HuH-7 (cell line): ENCODE measurements around the gene GSDME.

Experiments
- DNase-seq: peaks from one replicate; pipeline ENCODE4 v3.0.0; 2011; ENCODE audit warnings: low spot score

The GSDME gene

DNA sequence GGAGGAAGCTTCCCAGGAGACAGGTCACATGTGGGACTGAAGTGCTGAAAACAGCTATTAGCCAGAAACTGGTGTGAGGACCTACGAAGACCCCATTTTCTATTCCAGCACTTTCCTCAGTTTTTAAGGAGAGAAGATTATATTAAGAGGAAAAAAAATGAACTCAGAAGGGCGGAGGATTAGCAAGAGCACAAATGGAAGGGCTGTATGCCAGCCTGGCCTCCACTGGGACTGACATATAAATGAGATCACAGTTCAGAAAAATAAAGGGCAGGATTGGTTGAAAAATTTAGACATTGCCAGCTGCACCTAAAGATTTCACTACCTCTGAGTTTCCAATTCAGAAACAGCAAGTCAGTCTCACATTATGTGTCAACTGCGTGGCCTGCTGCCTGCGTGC is 53.0 kb downstream of the GSDME start:
- DNase-seq: no peak

GRCh38 chr7:24703296-24703695 is 54.0 kb downstream of the GSDME start:
- no peak for DNase-seq

DNA sequence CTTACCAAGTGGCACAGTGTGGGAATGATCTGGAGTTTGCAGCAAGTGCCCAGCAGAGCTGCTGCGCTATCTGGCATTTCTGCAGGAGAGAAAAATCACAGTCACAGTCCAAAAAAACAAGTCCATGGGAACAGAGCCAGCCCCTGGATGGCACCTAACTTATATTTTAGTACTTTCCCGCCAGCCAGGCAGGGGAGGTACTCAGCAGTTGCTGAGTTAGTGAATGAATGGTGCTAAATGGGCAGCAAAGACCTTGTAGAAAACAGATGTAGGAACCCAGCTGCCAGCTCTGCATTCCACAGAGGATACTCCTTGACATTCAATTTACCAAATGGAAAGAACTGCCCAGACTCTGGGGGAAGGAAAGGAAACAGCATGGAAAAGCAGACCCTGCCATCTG is 54.5 kb downstream of the GSDME start:
- DNase-seq: no peak

- no peak for DNase-seq
Measured at GRCh38 chr7:24701261-24702235, 55.7 kb downstream of the GSDME start.

DNA sequence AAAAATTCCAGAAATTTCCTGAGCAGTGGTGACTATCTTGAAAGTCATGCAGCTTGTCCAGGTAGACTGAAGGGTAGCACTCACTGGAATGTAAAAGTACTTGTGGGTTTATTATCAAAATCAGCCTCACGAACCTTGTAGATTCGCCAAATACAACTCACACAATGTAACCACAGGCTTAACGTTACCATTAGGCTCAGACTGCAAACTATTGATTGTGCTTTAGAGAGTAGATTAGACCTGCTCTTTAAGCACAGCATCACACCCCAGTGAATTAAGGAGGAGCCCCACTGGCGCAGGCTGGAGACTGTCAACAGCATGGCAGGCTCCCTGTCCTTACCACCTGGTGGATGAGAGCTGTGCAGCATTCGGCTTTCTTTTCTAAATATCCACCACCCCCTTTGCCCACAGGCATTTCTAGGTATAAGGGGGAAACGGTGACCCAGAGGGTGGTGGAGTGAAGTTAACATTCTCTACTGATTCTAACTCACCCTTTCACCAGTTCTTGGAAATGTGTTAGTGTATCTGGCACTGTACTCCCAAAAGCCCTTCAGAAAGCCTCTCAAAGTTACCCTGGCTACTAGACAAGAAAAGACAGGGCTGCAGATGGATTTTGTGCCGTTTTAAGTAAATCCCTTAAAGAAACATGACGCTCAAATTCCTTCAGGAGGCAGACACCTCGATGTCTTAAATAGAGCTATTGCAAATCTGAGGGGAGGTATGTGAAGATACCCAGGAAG is 56.6 kb downstream of the GSDME start:
- no peak for DNase-seq

DNA sequence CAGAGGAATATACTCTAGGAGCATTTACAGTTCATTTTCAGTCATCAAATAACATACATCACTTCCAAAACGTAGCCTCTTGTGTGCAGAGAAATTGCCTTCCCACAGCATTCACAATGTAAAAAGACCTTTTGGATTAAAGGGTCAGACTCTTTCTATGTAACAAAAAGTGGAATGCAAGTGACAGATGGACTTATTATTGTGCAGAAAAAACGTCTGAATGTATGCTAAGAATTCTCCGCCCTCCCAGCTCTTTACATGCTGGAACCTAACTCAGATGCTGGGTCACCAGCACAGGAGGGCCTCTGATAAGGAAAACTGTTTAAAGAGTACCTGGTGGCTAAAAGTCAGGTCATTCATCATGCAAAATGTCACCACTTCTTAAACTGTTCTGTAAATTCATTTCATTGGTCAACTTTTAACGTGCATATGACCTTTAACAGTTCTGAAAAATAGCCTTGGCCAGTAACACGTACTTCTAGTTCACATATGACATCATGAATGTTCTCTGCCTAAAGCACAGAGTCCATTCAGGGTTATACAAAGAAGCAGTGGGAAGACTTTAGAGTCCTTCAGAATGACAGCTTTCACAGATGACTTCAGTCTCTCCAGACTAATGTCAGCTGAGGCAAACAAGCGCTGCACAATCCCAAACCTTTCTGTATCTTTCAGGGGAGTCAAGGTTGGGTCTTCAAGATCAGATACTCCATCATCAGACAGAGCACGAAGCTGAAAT is 58.6 kb downstream of the GSDME start:
- DNase-seq: no peak

DNA sequence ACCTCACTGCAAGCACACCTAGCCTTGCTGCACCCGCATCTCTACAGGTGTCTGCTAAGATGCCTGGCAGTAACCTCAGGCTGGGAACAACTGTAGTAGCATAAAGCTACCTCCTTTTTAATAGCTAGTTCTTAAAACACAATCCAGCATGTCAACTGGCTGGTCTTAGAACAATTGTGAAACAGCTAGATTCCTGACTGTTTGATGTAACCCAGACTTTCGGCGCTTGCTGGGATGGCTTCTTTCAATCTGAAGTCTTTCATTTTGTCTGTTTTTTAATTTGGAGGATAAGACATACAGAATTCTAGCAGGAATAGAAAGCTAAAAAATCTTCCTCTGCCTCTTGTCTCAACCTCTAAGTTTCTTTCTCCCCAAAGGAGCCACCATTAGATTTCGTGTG is 59.8 kb downstream of the GSDME start:
- DNase-seq: no peak

GRCh38 chr7:24692592-24692991 is 64.7 kb downstream of the GSDME start:
- no peak for DNase-seq

- no peak for DNase-seq
Measured at GRCh38 chr7:24690251-24690650, 67.0 kb downstream of the GSDME start.

DNA sequence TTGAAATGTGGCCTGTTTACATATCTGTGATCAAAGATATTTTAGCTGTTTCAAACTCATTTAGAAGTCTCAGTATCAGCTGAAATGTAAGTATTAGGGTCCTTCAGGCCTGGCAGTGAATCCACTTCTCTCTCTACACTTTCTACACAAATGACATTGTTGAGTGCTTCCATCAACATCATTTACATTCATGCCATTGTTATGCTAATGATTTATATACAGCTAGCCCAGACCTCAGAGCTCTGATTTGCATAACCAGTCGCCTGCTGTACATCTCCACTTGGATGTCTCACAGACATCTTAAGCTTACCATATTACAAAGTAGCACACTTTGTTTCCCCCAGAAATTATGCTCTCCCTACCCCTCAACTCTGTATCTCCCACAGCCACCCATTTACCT is 71.6 kb downstream of the GSDME start:
- DNase-seq: no peak

DNA sequence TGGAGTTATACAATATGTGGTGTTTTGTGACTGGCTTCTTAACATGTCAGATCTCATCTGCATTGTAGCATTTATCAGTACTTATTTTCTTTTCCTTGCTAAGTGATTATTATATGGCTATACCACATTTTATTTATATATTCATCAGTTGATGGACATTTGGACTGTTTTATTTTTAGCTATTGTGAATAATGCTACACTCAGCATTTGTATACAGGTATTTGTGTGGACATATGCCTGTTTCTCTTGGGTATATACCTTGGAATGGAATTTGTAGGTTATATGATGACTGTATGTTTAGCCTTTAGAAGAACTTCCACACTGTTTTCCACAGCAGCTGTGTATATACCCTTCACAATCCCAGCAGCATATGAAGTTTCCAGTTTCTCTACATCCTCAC is 86.5 kb downstream of the GSDME start:
- DNase-seq: no peak

DNA sequence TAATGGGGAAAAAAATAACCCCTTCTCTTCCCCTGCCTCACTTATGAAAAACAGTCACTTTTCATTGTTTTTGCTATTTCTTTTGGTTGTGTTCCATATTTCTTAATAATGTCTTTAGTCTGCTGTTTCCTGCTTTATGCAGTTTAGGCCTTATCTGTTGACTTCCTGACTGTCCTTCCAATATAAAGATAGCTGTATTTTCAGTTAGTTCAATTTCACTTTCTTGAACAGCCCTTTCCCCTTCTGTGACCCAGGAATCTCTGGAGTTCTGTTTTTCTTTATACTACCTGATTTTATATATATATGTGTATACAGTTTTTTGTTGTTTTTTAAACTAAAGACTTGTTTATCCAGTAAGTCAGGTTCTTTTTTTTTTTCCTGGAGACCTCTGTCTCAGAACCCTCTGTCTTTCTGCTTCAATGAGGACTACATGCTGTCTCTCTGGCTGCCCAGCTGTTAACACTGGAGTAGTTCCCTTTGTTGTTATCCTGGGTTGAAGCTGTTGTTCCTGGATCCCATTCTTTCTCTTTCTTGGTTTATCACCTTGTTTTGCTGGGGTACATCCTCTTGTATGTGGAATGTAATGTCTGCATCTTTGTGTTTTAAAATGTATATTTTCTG is 87.2 kb downstream of the GSDME start:
- no peak for DNase-seq

- peak; percentile 27 for DNase-seq
Measured at GRCh38 chr7:24668927-24669635, 88.2 kb downstream of the GSDME start.

- DNase-seq: peak; percentile 37
Measured at GRCh38 chr7:24665564-24666294, 91.5 kb downstream of the GSDME start.

DNA sequence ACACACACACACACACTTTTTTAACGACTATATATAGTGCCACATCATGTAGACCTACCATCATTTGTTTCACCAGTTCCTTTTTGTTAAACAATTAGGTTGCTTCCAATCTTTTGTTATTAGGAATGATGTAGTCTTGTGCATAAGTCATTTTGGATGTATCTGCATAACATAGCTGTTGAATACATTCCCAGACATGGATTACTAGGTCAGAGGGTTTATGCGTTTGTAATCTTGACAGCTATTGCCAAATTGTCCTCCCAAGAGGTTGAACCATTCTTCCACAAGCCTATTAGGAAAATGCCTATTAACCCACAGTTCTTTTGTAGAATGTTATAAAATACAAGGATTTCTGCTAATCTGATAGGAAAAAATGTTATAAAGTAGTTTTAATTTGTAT is 96.7 kb downstream of the GSDME start:
- DNase-seq: no peak

GRCh38 chr7:24659505-24659904 is 97.8 kb downstream of the GSDME start:
- DNase-seq: no peak

GRCh38 chr7:24657980-24658379 is 99.3 kb downstream of the GSDME start:
- DNase-seq: no peak

DNA sequence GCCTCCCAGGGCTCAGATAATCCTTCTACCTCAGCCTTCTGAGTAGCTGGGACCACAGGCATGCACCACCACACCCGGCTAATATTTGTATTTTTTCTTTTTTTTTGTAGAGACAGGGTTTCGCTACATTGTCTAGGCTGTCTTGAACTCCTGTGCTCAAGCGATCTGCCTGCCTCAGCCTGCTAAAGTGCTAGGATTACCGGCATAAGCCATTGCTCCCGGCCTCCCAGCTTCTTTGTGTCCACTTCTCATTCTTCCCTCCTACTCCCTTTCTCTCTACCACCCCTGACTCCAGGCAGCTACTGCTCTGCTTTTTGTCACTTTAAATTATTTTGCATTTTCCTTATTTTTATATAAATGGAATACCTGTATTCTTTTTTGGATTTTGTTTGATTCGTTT is 100.7 kb downstream of the GSDME start:
- DNase-seq: no peak

DNA sequence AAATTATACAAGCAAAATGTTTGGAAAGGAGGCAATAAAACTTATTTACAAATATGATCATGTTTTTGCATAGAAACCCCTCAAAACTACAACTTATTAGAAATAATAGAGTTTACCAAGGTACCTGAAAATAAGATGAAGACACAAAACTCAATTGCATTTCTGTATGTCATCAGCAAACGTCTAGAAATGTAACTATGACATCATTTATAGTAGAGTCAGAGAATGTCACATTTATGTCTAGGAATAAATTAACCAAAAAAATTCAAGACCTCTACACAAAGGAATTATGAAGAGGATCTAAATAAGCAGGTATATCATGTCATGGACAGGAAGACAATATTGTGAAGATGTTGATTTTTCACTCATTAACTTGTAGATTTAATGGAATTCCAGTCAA is 103.0 kb downstream of the GSDME start:
- no peak for DNase-seq

DNA sequence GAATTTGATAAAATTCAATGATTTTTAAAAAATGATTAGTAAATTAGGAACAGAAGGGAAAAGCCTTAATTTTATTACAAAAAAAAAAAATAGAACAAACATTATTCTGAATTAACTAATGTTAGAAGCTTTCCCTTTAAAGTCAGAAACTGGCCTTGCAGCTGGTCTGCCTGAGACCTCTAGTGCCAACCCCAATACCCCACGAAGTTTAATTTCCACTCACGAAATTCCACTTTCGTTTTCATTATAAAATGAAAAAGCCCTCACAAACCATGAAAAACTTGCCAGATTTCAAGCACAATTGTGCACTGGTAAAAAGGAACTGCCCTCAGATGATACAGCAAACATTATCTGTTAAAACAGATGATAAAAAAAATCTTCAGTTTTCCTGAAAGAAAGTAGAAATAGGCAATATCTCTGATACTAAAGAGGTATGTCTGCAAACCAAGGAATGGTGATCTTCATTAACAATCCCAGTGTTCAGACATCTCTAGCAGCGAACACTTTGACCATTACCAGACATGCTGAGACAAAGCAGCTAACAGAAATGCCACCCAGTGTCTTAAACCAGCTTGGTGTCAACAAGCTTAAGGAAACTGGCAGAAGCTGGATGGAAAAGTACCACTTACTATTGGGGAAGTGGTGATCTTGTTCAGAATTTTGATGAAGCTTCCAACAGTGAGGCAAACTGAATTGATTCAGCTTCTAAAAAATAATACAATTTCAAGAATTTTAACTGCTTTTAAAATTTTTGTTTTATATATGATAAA is 103.8 kb downstream of the GSDME start:
- no peak for DNase-seq
